Adipocyte (in vitro differentiated cells): ENCODE measurements around the gene NFKBIZ.
A peak's percentile ranks its signal among the peaks of the same experiment; 100 is the strongest.

Experiments used
- DNase-seq: peaks from one replicate; pipeline ENCODE4 v3.0.0-alpha.2; 2015; ENCODE audit warnings: low read depth
- H3K27me3 ChIP-seq: replicated peaks from 2 replicates; pipeline ENCODE4 v1.7.0; 2013; ENCODE audit warnings: mild to moderate bottlenecking, low read length, moderate library complexity; ENCODE audit not compliant: control insufficient read depth, insufficient read depth
- H3K36me3 ChIP-seq: 2 replicates; pipeline ENCODE4 v1.7.0; 2013; ENCODE audit warnings: low read length, mild to moderate bottlenecking, moderate library complexity; ENCODE audit not compliant: control insufficient read depth, insufficient read depth, severe bottlenecking
- H3K4me1 ChIP-seq: 2 replicates; pipeline ENCODE4 v1.7.0; 2013; ENCODE audit warnings: mild to moderate bottlenecking, low read length, moderate library complexity; ENCODE audit not compliant: control insufficient read depth, insufficient read depth
- H3K4me3 ChIP-seq: 2 replicates; pipeline ENCODE4 v1.7.0; 2013; ENCODE audit warnings: mild to moderate bottlenecking, low read length, moderate library complexity
- H3K9ac ChIP-seq: 2 replicates; pipeline ENCODE4 v1.7.0; 2013; ENCODE audit warnings: mild to moderate bottlenecking, low read length, moderate library complexity
- H3K9me3 ChIP-seq: 2 replicates; pipeline ENCODE4 v1.7.0; 2013; ENCODE audit warnings: mild to moderate bottlenecking, low read length, moderate library complexity; ENCODE audit not compliant: control insufficient read depth

The NFKBIZ gene, protein sequence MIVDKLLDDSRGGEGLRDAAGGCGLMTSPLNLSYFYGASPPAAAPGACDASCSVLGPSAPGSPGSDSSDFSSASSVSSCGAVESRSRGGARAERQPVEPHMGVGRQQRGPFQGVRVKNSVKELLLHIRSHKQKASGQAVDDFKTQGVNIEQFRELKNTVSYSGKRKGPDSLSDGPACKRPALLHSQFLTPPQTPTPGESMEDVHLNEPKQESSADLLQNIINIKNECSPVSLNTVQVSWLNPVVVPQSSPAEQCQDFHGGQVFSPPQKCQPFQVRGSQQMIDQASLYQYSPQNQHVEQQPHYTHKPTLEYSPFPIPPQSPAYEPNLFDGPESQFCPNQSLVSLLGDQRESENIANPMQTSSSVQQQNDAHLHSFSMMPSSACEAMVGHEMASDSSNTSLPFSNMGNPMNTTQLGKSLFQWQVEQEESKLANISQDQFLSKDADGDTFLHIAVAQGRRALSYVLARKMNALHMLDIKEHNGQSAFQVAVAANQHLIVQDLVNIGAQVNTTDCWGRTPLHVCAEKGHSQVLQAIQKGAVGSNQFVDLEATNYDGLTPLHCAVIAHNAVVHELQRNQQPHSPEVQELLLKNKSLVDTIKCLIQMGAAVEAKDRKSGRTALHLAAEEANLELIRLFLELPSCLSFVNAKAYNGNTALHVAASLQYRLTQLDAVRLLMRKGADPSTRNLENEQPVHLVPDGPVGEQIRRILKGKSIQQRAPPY

DNA sequence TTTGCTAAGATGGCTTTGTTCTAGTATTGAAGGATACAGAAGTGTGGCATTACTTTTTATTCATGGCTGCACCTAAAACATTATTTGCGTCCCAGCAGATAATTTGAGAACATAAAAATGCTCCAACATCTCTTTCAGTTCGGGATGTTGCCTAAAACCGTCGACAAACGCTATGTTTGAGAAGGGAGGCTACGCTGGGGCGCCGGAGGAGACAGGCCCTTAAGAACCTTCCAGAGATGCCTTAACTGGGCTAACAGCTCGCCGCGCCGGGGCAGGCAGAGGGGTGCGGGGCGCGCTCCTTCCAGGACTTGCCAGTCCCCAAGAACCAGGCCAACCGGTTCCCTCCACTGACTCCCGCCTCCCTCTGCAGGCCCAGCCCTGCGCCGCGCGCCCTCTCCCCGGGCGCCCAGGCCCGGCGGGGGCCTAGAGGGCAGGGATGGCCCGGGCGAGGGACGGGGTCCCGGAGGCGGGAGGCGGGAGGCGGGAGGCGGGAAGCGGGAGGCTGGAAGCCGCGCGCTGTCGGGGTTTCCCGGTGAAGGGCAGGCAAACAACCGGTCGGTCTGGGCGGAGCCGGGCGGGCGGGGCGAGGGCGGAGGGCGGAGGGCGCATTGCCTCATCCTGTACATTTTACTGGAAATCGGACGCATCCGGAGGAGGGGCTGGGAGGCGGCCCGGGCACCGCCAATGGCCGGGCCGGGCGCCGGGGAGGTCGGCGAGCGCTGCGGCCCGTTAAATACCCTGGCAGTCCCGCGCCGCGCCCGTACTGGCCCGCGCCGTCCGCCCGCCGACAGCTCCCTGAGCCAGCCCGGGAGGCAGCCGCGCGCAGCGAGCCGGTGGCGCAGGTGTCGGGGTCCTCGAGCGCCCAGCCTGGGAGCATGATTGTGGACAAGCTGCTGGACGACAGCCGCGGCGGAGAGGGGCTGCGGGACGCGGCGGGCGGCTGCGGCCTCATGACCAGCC, at the start of gene NFKBIZ:
NFKBIZ (plus strand) TSS at position 761 of the 960 bp plus-strand sequence; CDS start at position 876, 115 bp downstream.
- H3K9ac ChIP-seq = peak within 1 kb of the TSS; percentile 97
- peaks cover 30% of the 10 kb centered on the region for H3K4me1 ChIP-seq
- peaks cover 25% of the 10 kb centered on the region for H3K36me3 ChIP-seq
- DNase-seq = peak; percentile 98
- H3K27me3 ChIP-seq = no peaks in the 10 kb centered on the region
- peak within 1 kb of the TSS; percentile 97 for H3K4me3 ChIP-seq
- H3K9me3 ChIP-seq = no peaks in the 10 kb centered on the region

GRCh38 chr3:101801174-101801573, 48.1 kb upstream of the NFKBIZ start:
- DNase-seq = no peak
- no peaks in the 10 kb centered on the region for H3K9me3 ChIP-seq
- H3K4me3 ChIP-seq = no peak overlapping the region
- H3K4me1 ChIP-seq = peaks cover 14% of the 10 kb centered on the region
- peaks cover 11% of the 10 kb centered on the region for H3K36me3 ChIP-seq
- no peak overlapping the region for H3K9ac ChIP-seq
- no peaks in the 10 kb centered on the region for H3K27me3 ChIP-seq

DNA sequence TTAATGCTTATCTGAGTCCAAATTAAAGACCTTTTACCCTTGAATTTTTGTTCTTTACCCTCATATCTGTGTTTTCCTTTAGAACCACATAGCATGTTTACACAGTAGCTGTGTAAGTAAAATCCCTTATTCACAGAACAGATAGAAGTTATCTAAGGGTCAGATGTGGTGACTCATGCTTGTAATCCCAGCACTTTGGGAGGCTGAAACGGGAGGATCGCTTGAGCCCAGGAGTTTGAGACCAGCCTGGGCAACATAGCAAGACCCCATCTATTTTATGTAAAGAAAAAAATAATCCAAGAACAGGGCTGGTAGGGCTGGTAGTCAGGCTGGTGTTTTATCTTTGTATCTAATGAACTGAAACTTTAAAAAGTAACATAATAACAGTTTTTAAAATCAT, 47.1 kb upstream of the NFKBIZ start:
- Histone ChIP-seq H3K36me3 (peaks cover 11% of the 10 kb centered on the region), H3K4me1 (peaks cover 23% of the 10 kb centered on the region), H3K9me3 (no peaks in the 10 kb centered on the region), H3K9ac (no peak overlapping the region), H3K27me3 (no peaks in the 10 kb centered on the region), H3K4me3 (no peak overlapping the region)
- no peak for DNase-seq

DNA sequence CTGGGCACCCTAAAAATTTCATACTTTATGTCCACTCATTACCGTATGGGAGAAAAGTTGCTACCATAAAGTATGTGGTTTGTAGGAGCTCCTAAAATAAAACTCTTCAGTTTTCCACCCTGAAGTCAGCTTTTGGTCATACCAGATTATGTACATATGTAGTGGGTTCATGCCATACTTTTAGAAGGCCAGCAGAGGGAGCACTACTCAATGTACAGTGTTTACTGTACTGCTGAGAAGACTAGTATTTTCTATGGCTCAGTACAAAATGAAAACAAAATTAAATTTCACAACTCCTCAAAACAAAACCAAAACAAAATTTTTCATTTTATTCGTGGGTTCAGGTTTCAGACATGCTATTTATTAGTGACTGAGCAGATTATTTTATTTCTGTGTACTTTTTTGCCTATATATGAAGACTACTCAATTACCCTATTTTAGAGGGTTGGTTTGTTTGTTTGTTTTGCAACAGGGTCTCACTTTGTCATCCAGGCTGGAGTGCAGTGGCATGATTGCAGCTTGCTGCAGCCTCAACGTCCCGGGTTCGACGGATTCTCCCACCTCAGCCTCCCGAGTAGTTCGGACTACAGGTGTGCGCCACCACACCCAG, 46.0 kb upstream of the NFKBIZ start:
- peak; percentile 95 for DNase-seq
- Histone ChIP-seq H3K9ac (peak overlapping the region; percentile 7), H3K9me3 (no peaks in the 10 kb centered on the region)

DNA sequence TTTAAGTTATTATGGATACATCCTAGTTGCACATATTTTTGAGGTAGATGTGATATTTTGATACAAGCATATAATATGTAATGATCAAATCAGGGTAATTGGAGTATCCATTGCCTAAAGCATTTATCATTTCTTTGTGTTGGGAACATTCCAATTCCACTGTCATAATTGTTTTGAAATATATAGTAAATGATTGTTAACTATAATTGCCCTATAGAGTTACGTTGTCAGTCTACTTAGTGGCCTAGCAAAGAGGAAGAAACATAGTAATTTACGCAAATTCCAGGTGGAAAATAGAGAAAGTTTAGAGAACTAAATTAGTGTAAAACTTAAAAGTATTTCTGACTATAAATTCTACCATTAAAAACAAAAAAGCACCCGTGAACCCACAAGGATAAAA, 45.4 kb upstream of the NFKBIZ start:
- Histone ChIP-seq H3K36me3 (peaks cover 11% of the 10 kb centered on the region), H3K9me3 (no peaks in the 10 kb centered on the region), H3K27me3 (no peaks in the 10 kb centered on the region), H3K9ac (no peak overlapping the region), H3K4me3 (no peak overlapping the region), H3K4me1 (peaks cover 23% of the 10 kb centered on the region)
- DNase-seq = no peak

More for the DNA sequence above, 46.0 kb upstream of the NFKBIZ start:
- H3K27me3 ChIP-seq = no peaks in the 10 kb centered on the region
- peaks cover 11% of the 10 kb centered on the region for H3K36me3 ChIP-seq
- peaks cover 23% of the 10 kb centered on the region for H3K4me1 ChIP-seq
- H3K4me3 ChIP-seq = peak overlapping the region; percentile 19

DNA sequence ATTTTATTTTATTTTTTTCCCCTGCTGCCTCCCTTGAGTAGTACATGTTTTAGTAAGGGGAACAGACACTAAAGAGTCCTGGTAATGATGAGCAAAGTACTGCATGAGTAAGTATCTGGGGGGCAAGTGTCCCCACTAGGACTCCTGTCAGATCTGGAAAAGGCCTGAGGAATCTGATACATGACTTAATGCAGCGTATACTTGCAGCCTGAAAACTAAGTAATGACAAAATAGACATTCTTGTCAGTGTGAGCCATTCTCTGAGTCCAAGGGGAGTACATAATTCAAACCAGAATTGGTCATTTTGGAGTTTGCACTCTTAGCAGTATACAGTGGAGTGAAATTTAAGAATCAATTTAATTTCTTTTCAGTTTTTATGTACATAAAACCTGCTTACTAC, 42.8 kb upstream of the NFKBIZ start:
- Histone ChIP-seq H3K4me3 (no peak overlapping the region), H3K27me3 (no peaks in the 10 kb centered on the region), H3K9ac (peak overlapping the region; percentile 23), H3K4me1 (peaks cover 33% of the 10 kb centered on the region), H3K9me3 (no peaks in the 10 kb centered on the region), H3K36me3 (peaks cover 5% of the 10 kb centered on the region)
- no peak for DNase-seq

- Histone ChIP-seq H3K27me3 (no peaks in the 10 kb centered on the region), H3K4me1 (peaks cover 33% of the 10 kb centered on the region), H3K9ac (no peak overlapping the region), H3K36me3 (no peaks in the 10 kb centered on the region), H3K9me3 (no peaks in the 10 kb centered on the region), H3K4me3 (no peak overlapping the region)
- no peak for DNase-seq
These were observed 41.4 kb upstream of the NFKBIZ start for GRCh38 chr3:101807888-101808287.

DNA sequence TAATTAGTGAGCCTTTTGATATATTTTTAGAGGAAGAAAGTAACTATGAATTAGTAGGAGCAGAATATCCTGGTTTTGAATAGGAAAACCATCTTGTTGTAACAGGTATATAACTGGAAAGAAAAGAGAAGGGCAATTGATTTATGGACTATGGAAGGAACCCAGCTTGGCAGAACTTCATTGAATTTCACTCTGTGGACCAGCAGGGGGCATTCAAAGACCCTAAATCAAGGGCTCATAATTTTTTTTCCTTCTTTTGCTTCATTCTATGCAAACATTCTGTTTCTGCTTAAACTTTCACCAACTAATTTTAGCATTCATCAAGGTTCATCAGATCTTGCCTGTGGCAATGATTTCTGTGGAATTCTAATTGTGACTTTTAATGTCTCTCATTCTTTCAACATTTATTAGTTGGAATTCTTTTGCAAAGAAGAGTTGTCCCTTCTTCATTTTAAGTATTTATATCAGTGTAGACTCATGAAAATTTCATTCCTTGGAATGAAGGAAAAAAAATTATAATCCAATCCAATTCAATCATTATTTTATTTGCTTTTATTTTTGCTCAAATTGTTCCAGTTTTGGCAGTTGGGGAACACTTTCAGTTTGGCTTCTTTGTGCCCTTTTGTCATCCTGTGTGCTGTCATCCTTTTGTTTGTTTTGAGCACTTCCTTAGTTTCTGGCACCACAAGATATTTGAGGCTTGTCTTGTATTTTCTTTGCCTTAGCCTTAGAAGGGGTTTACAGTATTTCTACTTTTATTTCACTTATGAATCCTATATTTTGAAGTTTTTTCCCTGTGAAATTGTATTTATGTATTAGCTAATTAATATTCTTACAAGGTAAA, 39.9 kb upstream of the NFKBIZ start:
- peak; percentile 74 for DNase-seq

GRCh38 chr3:101810022-101810418, 39.3 kb upstream of the NFKBIZ start:
- Histone ChIP-seq H3K27me3 (no peaks in the 10 kb centered on the region), H3K9me3 (no peaks in the 10 kb centered on the region), H3K36me3 (no peaks in the 10 kb centered on the region), H3K9ac (peak overlapping the region; percentile 39), H3K4me3 (no peak overlapping the region), H3K4me1 (peaks cover 31% of the 10 kb centered on the region)
- no peak for DNase-seq

More for the DNA sequence above, 39.9 kb upstream of the NFKBIZ start:
- H3K9ac ChIP-seq = peak overlapping the region; percentile 39
- H3K4me3 ChIP-seq = no peak overlapping the region
- peaks cover 33% of the 10 kb centered on the region for H3K4me1 ChIP-seq
- no peaks in the 10 kb centered on the region for H3K9me3 ChIP-seq
- no peaks in the 10 kb centered on the region for H3K27me3 ChIP-seq
- no peaks in the 10 kb centered on the region for H3K36me3 ChIP-seq

DNA sequence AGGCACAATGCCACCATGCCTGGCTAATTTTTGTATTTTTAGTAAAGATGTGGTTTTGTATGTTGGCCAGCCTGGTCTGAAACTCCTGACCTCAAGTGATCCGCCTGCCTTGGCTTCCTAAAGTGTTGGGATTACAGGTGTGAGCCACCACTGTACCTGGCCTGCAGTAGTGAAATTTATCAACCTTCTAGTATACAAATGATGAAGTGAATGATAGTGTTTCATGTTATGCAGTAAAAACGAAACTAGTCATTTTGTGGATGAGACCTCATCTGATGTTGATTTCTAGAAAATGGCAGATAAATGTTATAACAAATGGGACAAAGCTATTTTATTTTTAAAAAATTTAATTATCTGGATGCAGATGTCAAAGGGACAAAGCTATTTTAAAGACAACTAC, 37.4 kb upstream of the NFKBIZ start:
- peaks cover 2% of the 10 kb centered on the region for H3K36me3 ChIP-seq
- peaks cover 16% of the 10 kb centered on the region for H3K4me1 ChIP-seq
- DNase-seq = no peak
- no peaks in the 10 kb centered on the region for H3K27me3 ChIP-seq
- H3K9me3 ChIP-seq = no peaks in the 10 kb centered on the region
- no peak overlapping the region for H3K9ac ChIP-seq
- no peak overlapping the region for H3K4me3 ChIP-seq
